Activated B cell treated with CpG ODN at 0.5 μM for 24 hours (primary cell): Measurements from ENCODE around the gene TTC39A. TPM values are rescaled to one million over a fixed set of nuclear protein-coding genes. Genes with fewer than 3 reads are reported as not detected.

ENCODE experiments used
- ATAC-seq: fragments of 200-7000 bp; cut with Tn5 transposase; one replicate; pipeline ENCODE4 v1.10.0; 2021; ENCODE audit warnings: low read depth, mild to moderate bottlenecking, moderate library complexity
- CTCF ChIA-PET: fragments of 350-600 bp; sonication (Branson Sonifier 250); formaldehyde crosslinking; loops from one replicate; lab custom pipeline; 2021; ENCODE audit warnings: antibody characterized with exemption; lab: Charles Lee
- POLR2A ChIA-PET: fragments of 350-600 bp; sonication (Branson Sonifier 250); formaldehyde crosslinking; loops from one replicate; lab custom pipeline; 2021; ENCODE audit warnings: antibody characterized with exemption; lab: Charles Lee
- DNase-seq: peaks from one replicate; pipeline ENCODE4 v3.0.0; 2022
- H3K27ac Mint-ChIP-seq: one replicate; pipeline ENCODE4 v1.8.0; 2020; ENCODE audit warnings: mixed read lengths
- H3K27me3 Mint-ChIP-seq: one replicate; pipeline ENCODE4 v1.8.0; 2021; ENCODE audit warnings: mixed read lengths
- H3K36me3 Mint-ChIP-seq: one replicate; pipeline ENCODE4 v1.8.0; 2021; ENCODE audit warnings: low read depth, mixed read lengths
- H3K4me1 Mint-ChIP-seq: one replicate; pipeline ENCODE4 v1.8.0; 2021; ENCODE audit warnings: mixed read lengths
- H3K4me3 Mint-ChIP-seq: one replicate; pipeline ENCODE4 v1.8.0; 2020; ENCODE audit warnings: mild to moderate bottlenecking, mixed read lengths
- H3K9me3 Mint-ChIP-seq: one replicate; pipeline ENCODE4 v1.8.0; 2020; ENCODE audit warnings: mixed read lengths
- intact Hi-C: fragments of 100-400 bp; cut with micrococcal nuclease; formaldehyde crosslinking; loops from one replicate; pipeline ENCODE4 v1.15.1; 2024
- total RNA-seq: library from RNA; stranded (reverse); gene quantifications from 2 replicates; pipeline ENCODE4 v1.2.3, GENCODE V29; 2022
- TF ChIP-seq, protein P1 (sequence below): fragments of 200-600 bp; IDR thresholded peaks from one replicate; pipeline ENCODE4 v1.8.0; 2022; ENCODE audit warnings: antibody characterized with exemption, mild to moderate bottlenecking

Gene TTC39A
- total RNA-seq, 1 donor from 2014 or later: 0.38 TPM

DNA sequence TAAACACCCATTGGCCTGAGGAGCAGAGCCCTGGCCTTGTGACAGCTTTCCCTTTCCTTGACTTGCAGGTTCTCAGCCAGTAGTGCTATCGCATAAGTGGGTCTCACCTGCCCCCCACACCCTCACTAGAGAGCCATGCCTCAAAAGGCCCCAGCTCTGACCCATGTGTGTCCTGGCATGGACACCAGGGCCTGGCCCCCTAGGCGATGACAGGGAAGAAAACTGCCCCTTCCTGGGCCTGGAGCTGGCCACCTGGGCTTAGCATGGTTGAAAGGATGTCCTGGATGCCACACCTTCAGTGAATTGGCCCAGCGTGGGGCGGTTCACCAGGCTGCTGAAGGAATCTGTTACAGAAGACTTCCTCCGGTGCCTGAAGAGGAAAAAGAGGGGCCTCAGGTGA is 18.5 kb downstream of the TTC39A start:
- Mint-ChIP-seq H3K36me3 (no peaks in the 10 kb centered on the region), H3K4me1 (peaks cover 14% of the 10 kb centered on the region), H3K9me3 (no peaks in the 10 kb centered on the region), H3K27me3 (no peaks in the 10 kb centered on the region), H3K4me3 (no peak overlapping the region), H3K27ac (no peak overlapping the region)
- intact Hi-C loops: no loop called here
- TF ChIP-seq, protein P1, sequence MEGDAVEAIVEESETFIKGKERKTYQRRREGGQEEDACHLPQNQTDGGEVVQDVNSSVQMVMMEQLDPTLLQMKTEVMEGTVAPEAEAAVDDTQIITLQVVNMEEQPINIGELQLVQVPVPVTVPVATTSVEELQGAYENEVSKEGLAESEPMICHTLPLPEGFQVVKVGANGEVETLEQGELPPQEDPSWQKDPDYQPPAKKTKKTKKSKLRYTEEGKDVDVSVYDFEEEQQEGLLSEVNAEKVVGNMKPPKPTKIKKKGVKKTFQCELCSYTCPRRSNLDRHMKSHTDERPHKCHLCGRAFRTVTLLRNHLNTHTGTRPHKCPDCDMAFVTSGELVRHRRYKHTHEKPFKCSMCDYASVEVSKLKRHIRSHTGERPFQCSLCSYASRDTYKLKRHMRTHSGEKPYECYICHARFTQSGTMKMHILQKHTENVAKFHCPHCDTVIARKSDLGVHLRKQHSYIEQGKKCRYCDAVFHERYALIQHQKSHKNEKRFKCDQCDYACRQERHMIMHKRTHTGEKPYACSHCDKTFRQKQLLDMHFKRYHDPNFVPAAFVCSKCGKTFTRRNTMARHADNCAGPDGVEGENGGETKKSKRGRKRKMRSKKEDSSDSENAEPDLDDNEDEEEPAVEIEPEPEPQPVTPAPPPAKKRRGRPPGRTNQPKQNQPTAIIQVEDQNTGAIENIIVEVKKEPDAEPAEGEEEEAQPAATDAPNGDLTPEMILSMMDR: no peak
- ChIA-PET CTCF (no interaction called here), POLR2A (no interaction called here)
- no peak for ATAC-seq
- DNase-seq: no peak

DNA sequence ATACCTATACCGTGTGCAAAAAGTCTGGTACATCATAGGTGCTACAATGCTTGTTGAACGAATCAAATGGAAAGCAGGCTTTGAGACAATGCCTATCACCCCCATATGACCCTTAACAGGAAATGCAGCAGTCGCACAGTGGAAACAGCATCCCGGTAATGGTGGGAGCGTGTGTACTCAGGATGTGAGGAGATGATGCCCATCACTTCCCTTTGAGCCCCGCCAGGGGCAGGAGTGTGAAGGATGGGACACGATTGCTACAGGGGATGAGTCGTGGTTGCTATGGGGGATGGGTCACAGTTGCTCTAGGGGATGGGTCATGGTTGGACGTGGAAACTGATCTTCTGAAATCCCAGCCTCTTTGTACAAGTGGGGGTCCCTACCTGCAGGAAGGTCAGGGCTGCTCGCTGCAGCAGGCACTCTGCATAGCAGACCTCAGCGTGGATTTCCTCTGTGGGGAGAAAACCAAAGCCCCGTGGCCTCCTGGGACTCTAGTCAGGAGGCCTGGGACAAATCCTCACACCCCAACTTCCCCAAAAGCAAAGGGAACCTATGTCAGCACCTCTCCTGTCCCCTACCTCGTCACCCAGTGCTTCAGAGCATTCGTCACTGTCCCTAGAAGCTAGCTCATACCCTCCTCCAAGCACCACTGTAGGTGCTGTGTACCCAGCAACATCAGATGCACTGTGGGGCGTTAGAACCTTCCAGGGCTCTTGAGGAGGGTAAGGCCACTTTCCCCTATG is 19.3 kb downstream of the TTC39A start:
- DNase-seq (no peak), ATAC-seq (peak; percentile 21)
- Mint-ChIP-seq H3K27ac (no peak overlapping the region), H3K27me3 (no peaks in the 10 kb centered on the region), H3K36me3 (no peaks in the 10 kb centered on the region), H3K4me3 (no peak overlapping the region), H3K9me3 (no peaks in the 10 kb centered on the region), H3K4me1 (peaks cover 14% of the 10 kb centered on the region)
- intact Hi-C loops: no loop called here
- ChIA-PET POLR2A (no interaction called here), CTCF (no interaction called here)
- TF ChIP-seq, protein P1: no peak

DNA sequence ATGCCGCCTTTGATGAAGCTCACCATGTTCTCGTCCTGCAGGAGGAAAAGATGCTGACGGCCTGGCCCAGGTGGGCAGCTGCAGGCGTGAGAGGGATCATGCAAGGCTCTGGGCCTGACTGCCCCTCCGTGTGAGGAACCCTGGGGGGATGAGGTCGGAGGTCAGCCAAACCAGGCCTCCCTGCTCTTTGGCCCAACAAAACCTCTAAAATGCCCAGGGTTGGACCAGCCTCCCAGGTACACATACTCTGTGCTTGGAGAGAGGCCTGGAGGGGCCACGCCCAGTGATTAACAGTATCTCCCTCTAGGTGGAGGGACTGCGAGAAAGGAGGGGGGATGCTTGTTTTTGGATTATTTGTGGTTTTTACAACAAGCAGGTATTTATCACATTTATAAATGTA is 21.1 kb downstream of the TTC39A start:
- Mint-ChIP-seq H3K27ac (no peak overlapping the region), H3K4me3 (no peak overlapping the region), H3K36me3 (no peaks in the 10 kb centered on the region), H3K4me1 (peaks cover 14% of the 10 kb centered on the region), H3K9me3 (no peaks in the 10 kb centered on the region), H3K27me3 (no peaks in the 10 kb centered on the region)
- POLR2A ChIA-PET: no interaction called here
- CTCF ChIA-PET: no interaction called here
- DNase-seq: no peak
- ATAC-seq: no peak
- TF ChIP-seq, protein P1: no peak
- intact Hi-C loops: no loop called here

DNA sequence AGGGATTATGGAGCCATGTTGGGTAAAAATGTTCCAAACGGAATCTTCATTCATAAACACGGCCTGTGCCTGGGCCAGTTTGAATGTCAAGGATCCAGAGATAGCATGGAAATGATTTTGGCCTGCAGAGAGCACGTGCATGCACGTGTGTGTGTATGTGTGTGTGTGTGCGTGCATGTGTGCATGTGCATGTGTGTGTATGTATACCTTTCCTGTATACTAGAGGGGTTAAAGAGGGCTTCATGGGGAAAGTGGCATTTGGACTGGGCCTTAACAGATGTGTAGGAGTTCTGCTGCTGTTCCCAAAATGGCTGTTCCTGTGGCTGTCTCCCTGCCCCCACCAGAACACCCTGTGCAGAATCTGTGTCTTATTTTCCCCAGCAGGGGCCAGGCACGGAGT is 21.7 kb downstream of the TTC39A start:
- H3K36me3 Mint-ChIP-seq: no peaks in the 10 kb centered on the region

DNA sequence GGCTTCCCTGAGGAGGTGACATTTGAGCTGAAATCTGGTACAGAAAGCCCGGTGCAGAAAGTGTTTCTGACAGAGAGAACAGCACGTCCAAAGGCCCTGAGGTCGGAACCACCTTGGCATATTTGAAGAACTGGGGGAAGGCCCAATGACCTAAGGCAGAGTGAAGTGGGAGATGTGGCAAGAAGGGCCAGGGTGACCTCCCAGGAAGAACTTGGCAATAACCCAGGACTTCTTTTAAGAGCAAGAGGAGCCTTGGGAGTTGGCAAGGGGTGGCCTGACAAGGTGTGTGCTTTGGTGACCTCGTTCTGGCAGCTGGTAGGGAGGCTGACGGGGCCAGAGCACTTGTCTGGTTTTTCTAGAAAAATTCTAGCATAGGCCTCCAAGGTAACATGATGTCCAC is 23.4 kb downstream of the TTC39A start:
- intact Hi-C loops: no loop called here
- no peak overlapping the region for H3K4me3 Mint-ChIP-seq
- TF ChIP-seq, protein P1: no peak
- DNase-seq (no peak), ATAC-seq (no peak)
- H3K27me3 Mint-ChIP-seq: no peaks in the 10 kb centered on the region
- CTCF ChIA-PET: no interaction called here
- POLR2A ChIA-PET: no interaction called here
- H3K27ac Mint-ChIP-seq: no peak overlapping the region
- peaks cover 19% of the 10 kb centered on the region for H3K4me1 Mint-ChIP-seq
- H3K36me3 Mint-ChIP-seq: no peaks in the 10 kb centered on the region
- H3K9me3 Mint-ChIP-seq: no peaks in the 10 kb centered on the region

More for the DNA sequence above, 21.7 kb downstream of the TTC39A start:
- ATAC-seq (no peak), DNase-seq (no peak)
- ChIA-PET CTCF (no interaction called here), POLR2A (no interaction called here)
- H3K4me1 Mint-ChIP-seq: peaks cover 18% of the 10 kb centered on the region
- H3K9me3 Mint-ChIP-seq: no peaks in the 10 kb centered on the region
- H3K27me3 Mint-ChIP-seq: no peaks in the 10 kb centered on the region
- no peak overlapping the region for H3K4me3 Mint-ChIP-seq
- H3K27ac Mint-ChIP-seq: no peak overlapping the region
- TF ChIP-seq, protein P1: no peak
- intact Hi-C loops: no loop called here
